ENCODE measurements around the gene TSEN34. TPM values are rescaled to one million over a fixed set of nuclear protein-coding genes. Genes with fewer than 3 reads are reported as not detected.

TSEN34 gene
- total and polyA plus RNA-seq, 2 experiments from 2014 or later: 36.6 to 53.4 TPM

DNA sequence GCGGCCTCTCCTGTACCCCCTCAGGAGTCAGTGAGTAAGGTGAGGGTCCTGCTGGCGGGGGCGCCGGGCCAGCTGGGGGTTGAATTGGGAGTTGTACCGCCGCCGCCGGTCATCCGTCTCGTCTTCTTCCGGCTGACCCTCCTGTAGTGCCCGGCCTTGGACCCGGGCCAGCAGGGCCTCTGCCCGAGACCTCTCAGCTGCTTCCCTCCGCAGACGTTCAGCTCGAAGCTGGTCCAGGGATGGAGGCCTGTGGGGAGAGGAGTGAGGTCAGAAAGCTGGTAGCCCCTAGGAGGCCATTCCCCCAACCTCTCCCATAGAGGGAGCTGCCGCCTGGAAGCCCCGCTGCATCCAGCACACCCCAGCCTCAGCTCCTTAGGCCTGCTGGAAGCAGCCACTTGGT lies 35.4 kb upstream of the TSEN34 start:
- Histone ChIP-seq H3K36me3 (ENCODE audit: insufficient read depth) (peaks cover 21% of the 10 kb centered on the region; the same call in 1 of the 2 replicates), H3K9me2 (ENCODE audit: insufficient read depth) (no peaks in the 10 kb centered on the region), H3K79me2 (replicated peaks; ENCODE audit: insufficient read depth) (peaks cover 9% of the 10 kb centered on the region; the same call in 1 of the 2 replicates), H3K4me2 (no peak overlapping the region), H3K4me3 (no peak overlapping the region), H3K27ac (ENCODE audit: low read depth) (no peak overlapping the region), H3F3A (replicated peaks; ENCODE audit: low read depth) (peaks cover 28% of the 10 kb centered on the region), H3K27me3 (ENCODE audit: insufficient read depth) (no peaks in the 10 kb centered on the region), H3K4me1 (ENCODE audit: insufficient read depth) (peaks cover 5% of the 10 kb centered on the region; the same call in 1 of the 2 replicates), H4K20me1 (replicated peaks; ENCODE audit: insufficient read depth) (peaks cover 10% of the 10 kb centered on the region; the same call in 1 of the 2 replicates), H2AFZ (no peak overlapping the region)
- DNase-seq (ENCODE audit: low spot score): peak; percentile 61
- peaks cover 12% of the 10 kb centered on the region for H3K4me1 Mint-ChIP-seq
- TF ChIP-seq ZNF331 (CRISPR knock-in tag; IDR thresholded peaks at IDR 0.05; ENCODE audit: low read depth): no peak
- TF ChIP-seq POLR2AphosphoS5 (IDR thresholded peaks at IDR 0.05; ENCODE audit: low read depth): peak; percentile 41; the same call in 1 of the 2 replicates
- no peak for TF ChIP-seq STAT1 (IDR thresholded peaks at IDR 0.05; ENCODE audit: unreplicated experiment)
- TF ChIP-seq, protein P1, sequence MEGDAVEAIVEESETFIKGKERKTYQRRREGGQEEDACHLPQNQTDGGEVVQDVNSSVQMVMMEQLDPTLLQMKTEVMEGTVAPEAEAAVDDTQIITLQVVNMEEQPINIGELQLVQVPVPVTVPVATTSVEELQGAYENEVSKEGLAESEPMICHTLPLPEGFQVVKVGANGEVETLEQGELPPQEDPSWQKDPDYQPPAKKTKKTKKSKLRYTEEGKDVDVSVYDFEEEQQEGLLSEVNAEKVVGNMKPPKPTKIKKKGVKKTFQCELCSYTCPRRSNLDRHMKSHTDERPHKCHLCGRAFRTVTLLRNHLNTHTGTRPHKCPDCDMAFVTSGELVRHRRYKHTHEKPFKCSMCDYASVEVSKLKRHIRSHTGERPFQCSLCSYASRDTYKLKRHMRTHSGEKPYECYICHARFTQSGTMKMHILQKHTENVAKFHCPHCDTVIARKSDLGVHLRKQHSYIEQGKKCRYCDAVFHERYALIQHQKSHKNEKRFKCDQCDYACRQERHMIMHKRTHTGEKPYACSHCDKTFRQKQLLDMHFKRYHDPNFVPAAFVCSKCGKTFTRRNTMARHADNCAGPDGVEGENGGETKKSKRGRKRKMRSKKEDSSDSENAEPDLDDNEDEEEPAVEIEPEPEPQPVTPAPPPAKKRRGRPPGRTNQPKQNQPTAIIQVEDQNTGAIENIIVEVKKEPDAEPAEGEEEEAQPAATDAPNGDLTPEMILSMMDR (conservative IDR thresholded peaks at IDR 0.05; ENCODE audit: low read depth in 2 of 2): peak in 1 of 2 experiments; percentile 43; a peak in 2 of 4 replicates
- no peak overlapping the region for H3K27ac Mint-ChIP-seq
- H3K27me3 Mint-ChIP-seq (ENCODE audit: insufficient read depth, low read depth, poor library complexity): peaks cover 25% of the 10 kb centered on the region
- peaks cover 2% of the 10 kb centered on the region; the same call in 2 of the 3 replicates for H3K9me3 Mint-ChIP-seq
- H3K4me3 Mint-ChIP-seq: no peak overlapping the region
- 0 out of 3 replicates have a peak, but pooled peaks have one; percentile 1 for ATAC-seq
- peaks cover 64% of the 10 kb centered on the region for H3K36me3 Mint-ChIP-seq (ENCODE audit: low read depth)

DNA sequence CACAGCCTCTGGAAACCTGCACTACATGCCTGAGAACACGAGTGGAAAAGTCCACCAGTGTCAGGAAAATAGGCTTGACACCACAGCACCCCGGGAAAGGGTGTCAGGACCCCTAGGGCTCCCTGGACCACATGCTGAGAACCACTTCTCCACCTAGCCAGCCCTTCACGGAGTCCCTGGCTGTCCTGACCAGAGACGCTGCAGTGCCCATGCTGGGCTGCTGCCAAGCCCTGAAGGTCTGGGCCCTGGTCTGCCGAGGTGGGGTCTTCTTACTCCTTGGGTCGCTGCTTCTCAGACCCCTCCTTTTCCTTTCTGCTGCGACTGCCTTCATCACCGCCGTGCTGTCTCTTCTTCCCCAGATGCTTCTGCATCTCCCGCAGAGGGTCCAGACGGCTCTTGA lies 34.6 kb upstream of the TSEN34 start:
- Histone ChIP-seq H2AFZ (no peak overlapping the region), H3F3A (replicated peaks; ENCODE audit: low read depth) (peaks cover 31% of the 10 kb centered on the region), H3K27me3 (ENCODE audit: insufficient read depth) (no peaks in the 10 kb centered on the region), H3K79me2 (replicated peaks; ENCODE audit: insufficient read depth) (peaks cover 9% of the 10 kb centered on the region; the same call in 1 of the 2 replicates), H3K36me3 (ENCODE audit: insufficient read depth) (peaks cover 21% of the 10 kb centered on the region; the same call in 1 of the 2 replicates), H4K20me1 (replicated peaks; ENCODE audit: insufficient read depth) (peaks cover 10% of the 10 kb centered on the region; the same call in 1 of the 2 replicates), H3K4me1 (ENCODE audit: insufficient read depth) (peaks cover 8% of the 10 kb centered on the region; the same call in 1 of the 2 replicates), H3K4me2 (no peak overlapping the region), H3K27ac (ENCODE audit: low read depth) (no peak overlapping the region), H3K4me3 (no peak overlapping the region), H3K9me2 (ENCODE audit: insufficient read depth) (no peaks in the 10 kb centered on the region)
- H3K27ac Mint-ChIP-seq: no peak overlapping the region
- H3K36me3 Mint-ChIP-seq (ENCODE audit: low read depth): peaks cover 57% of the 10 kb centered on the region
- H3K9me3 Mint-ChIP-seq: peaks cover 2% of the 10 kb centered on the region; the same call in 2 of the 3 replicates
- peaks cover 16% of the 10 kb centered on the region for H3K4me1 Mint-ChIP-seq
- H3K4me3 Mint-ChIP-seq: no peak overlapping the region
- peaks cover 25% of the 10 kb centered on the region for H3K27me3 Mint-ChIP-seq (ENCODE audit: insufficient read depth, low read depth, poor library complexity)
- DNase-seq (ENCODE audit: low spot score) (no peak), ATAC-seq (no peak)
- TF ChIP-seq POLR2AphosphoS5 (IDR thresholded peaks at IDR 0.05; ENCODE audit: low read depth) (peak; percentile 37; the same call in 1 of the 2 replicates), REST (IDR thresholded peaks at IDR 0.05; ENCODE audit: unreplicated experiment) (no peak)

Measured in GM23338 (cell line).